HT-29 (cell line): Measurements from ENCODE around the gene KCNQ1. TPM values are rescaled to one million over a fixed set of nuclear protein-coding genes. Genes with fewer than 3 reads are reported as not detected.

Experiments
- DNase-seq: peaks from one replicate; pipeline ENCODE4 v3.0.0-alpha.2; 2015; ENCODE audit warnings: low spot score
- total RNA-seq: library from RNA; depleted of rRNA; stranded (reverse); fragments of >200 nt; shearing (Covaris generic); gene quantifications from 2 replicates; pipeline ENCODE4 v1.2.3, GENCODE V29; 2014

The KCNQ1 gene
- total RNA-seq, 1 experiment from 2014 or later = 9.9 TPM

- DNase-seq = no peak
Measured at GRCh38 chr11:2742201-2742600, 297.4 kb downstream of the KCNQ1 start.

DNA sequence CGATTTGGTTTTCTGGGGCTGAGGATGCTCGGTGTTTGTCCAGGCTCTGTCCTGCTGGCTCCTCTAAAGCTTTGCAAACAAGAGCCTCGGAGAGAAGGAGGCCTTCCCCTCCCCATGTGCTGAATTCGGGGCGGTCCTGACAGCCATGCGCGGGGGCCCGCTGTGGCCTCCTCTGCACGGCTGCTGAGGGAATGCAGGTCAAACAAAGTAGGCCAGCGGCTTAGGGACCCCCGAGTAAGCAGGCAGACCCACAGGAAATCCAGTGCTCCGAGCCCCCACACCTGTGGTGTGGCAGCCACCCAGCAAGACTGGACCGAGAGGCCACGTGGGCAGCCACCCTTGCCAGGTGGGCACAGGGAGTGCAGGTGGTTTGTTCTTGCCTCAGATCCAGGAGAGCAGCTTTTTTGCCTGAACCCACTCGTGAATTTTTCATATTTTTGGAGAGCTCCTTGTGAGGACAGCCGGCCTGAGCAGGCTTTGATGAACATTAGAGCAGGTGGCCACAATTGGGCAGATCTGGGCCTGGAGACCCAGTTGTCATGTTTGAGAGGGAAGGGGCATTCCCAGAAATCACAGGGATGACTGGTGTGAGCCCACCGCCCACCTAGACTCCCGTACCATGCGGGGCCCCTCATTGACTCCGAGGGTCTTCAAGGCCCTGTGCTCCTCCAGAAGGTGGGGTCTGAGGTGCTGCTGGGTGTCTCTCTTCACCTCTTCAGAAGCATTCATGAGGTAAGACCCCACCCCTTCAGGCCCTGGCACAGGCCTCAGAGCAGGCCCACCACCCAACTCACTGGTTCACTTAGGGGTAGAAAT is 298.0 kb downstream of the KCNQ1 start:
- no peak for DNase-seq

- no peak for DNase-seq
Measured at GRCh38 chr11:2743427-2744110, 298.8 kb downstream of the KCNQ1 start.

DNA sequence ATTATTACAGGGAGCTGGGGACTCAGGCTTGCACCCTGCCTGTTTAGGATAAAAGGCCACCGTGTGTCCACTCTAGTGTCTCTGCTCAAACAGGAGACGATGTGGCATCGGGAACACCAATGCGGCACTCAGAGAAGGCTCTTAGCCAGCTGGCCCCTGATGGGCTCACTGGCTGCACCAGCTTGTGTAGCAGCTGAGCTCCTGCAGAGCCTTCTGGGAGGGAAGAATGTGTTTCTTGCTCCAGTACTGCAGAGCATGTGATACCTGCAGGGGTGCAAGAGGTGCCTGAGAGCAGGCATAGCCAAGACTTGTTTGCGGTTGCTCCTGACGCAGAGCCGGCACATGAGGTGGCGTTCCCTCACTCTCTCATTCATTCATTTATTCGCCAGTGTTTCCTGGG is 299.4 kb downstream of the KCNQ1 start:
- no peak for DNase-seq

GRCh38 chr11:2745511-2745910 is 300.7 kb downstream of the KCNQ1 start:
- DNase-seq = no peak

- no peak for DNase-seq
Measured at GRCh38 chr11:2746401-2747247, 301.8 kb downstream of the KCNQ1 start.

DNA sequence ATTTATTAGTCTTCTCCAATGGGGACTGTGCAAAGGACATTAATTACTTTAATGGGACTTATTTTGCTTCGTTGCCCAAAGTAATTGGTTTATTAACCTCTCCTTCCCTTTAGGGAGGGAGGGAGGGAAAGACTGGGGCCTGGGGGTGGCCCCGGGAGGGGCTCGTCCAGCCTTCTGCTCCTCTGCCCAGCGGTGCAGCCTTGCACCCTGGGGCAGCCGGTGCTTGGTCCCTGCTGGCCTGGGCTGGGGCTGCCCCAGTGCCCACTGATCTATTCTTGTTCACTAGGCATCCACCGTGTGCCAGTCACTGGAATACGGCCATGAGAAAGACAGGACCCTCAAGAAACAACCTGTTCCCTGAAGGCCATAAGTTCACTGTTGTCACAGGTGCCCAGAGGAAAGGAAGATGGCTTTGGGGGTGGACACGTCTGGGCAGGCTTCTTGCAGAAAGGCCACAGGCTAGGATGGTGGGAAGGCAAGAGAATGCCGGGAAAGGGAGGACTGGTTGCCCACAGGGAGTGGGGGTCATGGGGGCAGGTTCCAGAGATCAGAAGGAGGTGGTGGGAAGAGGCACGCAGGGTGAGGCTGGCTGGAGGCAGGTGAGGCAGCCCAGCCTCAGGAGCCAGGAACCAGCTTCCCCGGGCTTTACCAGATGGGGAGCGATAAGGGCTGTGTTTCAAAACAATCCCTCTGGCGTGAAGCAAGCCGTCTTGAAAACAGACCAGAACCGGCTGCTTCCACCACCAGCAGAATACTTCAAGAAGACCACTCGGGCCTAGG is 302.6 kb downstream of the KCNQ1 start:
- no peak for DNase-seq

DNA sequence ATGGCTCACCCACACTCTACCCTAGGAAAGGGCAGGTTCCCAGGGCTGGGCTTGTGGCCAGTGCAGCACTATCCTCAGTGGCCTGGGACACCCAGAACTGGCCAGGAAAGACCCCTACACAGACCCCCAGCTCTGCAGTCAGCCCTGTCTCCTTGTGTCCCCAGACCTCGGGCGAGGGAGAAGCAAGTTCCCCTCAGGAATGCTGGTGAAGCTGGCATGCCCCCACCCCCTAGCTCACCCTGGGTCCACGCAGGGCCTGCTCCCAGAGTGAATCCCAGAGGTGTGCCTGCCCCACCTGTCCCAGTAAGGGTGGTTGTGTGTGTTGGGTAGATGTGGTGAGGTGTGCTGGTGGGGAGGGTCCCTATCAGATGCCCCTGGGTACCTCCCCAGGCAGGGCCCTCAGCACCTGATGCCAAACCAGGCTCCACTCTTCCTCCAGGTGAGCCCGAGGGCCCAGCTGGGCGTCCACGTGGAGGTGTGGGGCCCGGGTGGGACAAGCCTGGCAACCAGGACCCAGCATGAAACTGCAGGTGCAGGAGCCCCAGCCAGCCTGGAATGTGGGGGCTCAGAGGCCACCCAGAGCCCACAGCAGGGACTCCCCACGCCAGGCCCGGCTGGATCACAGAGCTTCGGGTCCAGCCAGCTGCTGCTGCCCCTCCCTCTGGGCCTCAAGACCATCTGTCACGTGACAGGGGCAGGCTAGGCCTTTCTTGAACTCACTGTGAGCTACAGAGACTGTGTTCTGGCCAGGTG is 303.4 kb downstream of the KCNQ1 start:
- DNase-seq = no peak

DNA sequence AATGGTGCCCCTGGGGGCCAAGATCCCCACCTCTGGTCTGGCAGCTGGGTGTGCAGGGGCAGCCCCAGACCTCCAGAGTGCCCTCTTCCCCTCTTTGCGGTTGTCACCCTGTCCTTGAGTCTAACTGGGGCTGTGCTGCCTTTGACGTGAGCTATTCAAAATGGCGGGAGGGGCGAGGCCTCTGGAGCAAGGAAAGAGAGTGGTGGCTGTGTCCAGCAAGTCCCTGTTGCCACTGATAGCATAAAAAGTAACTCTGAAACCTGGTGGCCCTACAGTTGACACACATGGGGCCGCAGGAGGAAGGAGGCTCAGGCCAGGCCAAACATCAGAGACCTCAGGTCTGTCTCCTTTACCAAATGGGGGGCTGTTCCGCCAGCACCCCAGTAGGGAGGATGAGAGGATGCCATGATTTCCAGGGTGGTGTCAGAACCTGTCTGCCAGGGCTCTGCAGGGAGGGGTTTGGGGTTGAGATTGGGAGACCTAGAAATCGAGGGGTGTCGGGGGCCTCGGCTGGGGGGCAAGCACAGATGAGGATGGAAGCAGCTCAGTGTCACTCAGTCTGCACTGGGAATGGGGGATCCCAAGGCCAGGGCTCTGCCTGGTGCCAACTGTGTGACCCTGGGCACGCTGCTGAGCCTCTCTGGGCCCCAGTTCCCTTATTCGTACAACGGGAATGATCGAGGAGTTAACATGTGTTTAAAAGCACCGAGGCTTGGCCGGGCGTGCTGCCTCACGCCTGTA is 304.2 kb downstream of the KCNQ1 start:
- no peak for DNase-seq

DNA sequence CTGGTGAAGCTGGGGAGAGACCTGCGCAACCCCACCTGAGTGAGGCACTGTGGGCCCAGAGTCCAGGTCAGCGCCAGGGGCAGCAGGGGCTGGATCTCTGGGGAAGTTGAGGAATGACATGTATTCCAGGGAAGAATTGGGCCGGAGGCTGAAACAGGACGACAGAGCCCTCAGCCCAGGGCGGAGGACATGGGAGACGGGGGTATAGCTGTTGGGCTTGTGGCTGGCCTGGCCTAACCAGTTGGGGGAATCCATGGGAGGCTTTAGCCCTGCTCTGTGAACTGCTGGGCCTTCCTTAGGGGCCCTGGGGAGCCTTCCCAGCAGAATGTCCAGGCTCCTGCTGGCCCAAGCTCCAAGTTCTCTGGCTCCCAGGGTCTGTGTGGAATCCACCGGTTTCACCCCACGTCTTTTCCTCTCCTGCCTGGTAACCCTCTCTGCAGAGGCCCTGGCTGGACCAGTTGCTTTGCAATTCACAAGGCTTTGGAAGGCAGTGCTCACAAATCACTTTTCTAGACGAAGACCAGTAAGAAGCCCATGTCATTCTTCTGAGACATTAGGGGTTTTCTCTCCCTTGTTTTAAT is 305.4 kb downstream of the KCNQ1 start:
- DNase-seq = no peak

- no peak for DNase-seq
Measured at GRCh38 chr11:2750682-2751522, 306.1 kb downstream of the KCNQ1 start.

DNA sequence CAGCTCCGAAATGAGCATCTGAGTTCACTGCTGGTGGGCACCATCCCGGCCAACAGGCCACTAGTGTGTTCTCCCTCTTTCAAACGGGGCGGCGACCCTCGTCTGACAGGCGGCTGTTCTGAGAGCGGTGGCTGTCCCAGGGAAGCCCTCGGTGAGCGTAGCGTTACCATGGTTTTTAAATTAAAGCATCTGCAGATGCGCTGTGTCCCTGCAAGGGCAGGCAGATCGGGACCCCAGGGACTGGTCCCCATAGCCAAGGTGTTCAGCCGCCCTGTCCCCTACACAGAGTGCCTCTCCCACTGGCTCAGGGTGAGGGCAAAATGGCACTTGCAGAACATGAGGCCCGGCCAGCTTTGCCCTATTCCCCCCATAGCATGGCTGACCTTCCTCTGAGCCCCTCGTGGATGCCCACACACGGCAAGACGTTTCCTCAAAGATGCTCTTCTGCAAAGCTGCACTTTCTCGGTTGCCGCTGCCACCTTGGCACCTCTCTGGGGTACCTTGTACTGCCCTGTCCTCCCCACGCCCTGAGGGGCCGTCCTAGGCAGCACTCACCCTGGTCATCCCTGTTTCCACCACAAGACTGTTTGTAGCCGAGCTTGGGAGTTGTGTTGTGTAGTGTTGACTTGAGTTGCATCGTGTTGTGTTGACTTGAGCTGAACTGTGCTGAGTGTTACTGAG is 306.9 kb downstream of the KCNQ1 start:
- DNase-seq = no peak

GRCh38 chr11:2752204-2752770 is 307.5 kb downstream of the KCNQ1 start:
- no peak for DNase-seq

DNA sequence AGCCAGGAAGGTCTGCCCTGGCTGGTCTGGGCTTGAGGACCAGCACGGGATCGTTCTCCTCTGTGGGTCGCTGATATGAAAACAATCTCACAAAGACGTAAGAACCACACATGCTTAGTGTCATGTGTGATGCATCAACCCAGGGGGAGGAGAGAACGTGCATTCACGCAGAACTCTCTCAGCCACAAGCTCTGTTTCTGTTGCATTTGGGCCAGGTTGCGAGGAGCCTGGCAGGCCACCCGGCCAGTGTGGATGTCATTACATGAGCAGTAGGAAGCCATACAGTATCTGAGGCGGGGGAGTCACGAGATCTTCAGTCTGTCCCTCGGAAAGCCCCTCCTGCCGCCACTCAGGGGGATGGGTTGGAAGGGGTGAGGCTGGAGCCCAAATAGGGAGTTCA is 308.1 kb downstream of the KCNQ1 start:
- no peak for DNase-seq

DNA sequence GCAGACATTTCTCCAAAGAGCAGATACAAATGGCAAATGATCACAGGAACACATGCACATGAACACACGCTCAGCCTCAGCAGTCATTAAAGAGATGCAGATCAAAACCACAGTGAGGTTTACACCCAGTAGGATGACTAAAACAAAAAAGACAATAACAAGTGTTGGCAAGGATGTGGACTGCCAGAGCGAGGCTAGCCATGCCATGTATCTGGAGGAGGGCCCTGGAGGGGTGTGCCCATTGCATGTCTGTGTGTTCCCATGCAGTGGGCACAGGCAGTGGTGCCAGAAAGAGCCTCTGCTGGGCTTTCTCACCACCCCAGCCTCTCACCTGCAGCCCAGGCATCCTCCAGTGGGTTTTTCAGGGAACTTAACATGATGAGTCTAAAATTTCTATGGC is 309.2 kb downstream of the KCNQ1 start:
- DNase-seq = no peak

DNA sequence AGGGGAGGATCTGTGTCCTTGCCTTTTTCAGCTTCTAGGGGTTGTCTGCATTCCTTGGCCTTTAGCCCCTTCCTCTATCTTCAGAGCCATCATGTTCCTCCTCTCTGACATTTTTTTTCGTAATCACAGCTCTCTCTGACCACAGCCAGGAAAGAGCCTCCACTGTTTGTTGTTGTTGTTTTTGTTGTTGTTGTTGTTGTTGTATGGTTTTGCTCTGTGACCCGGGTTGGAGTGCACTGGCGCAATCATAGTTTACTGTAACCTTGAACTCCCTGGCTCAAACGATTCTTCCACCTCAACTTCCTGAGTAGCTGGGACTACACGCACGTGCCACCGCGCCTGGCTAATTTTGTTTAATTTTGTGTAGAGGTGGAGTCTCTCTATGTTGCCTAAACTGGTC is 310.3 kb downstream of the KCNQ1 start:
- DNase-seq = no peak

GRCh38 chr11:2758751-2759150 is 313.9 kb downstream of the KCNQ1 start:
- DNase-seq = no peak
